PFSK-1 (cell line): ENCODE results near the gene APOBEC3B.

Experiments
- POLR2AphosphoS5 ChIP-seq: IDR thresholded peaks from 2 replicates; pipeline ENCODE4 v1.6.1; 2012; ENCODE audit warnings: low read depth, mild to moderate bottlenecking, control low read depth, low read length, moderate library complexity
- TAF1 ChIP-seq: IDR thresholded peaks from 2 replicates; pipeline ENCODE4 v1.6.1; 2012; ENCODE audit warnings: low read length, control low read depth, borderline replicate concordance; ENCODE audit not compliant: insufficient read depth

- TF ChIP-seq POLR2AphosphoS5 (no peak), TAF1 (no peak)
Observed at GRCh38 chr22:39026509-39027150, 44.5 kb downstream of the APOBEC3B start.
